Adipose tissue (tissue), 3 donors: ENCODE measurements around the gene MT1F. TPM values are rescaled to one million over a fixed set of nuclear protein-coding genes. Genes with fewer than 3 reads are reported as not detected.

Experiments
- polyA plus RNA-seq, 3 donors: library from polyadenylated mRNA; stranded (reverse); fragments of 200-250 nt; gene quantifications; one replicate each; pipeline ENCODE4 v1.2.3, GENCODE V29; 2013
- donor health status: healthy with polysubstance abuse.
- donor health status: Bipolar disorder and iron deficiency.
- donor health status: healthy.

The MT1F gene
- polyA plus RNA-seq, 3 donors, result 84.5 to 341 (median 130) TPM

Other genes with a start within 250 kb of the MT1F start
- gene AMFR, start 232.4 kb upstream of the MT1F start, polyA plus RNA-seq, result 10 to 100 TPM; 36.6 to 47.3 (median 38.0) TPM
- 10 to 100 TPM; 34.2 to 40.4 (median 34.4) TPM for gene NUDT21, start 206.6 kb upstream of the MT1F start, polyA plus RNA-seq
- 10 to 100 TPM in 1 of 3 donors, 1 to 10 TPM in 2; 7.8 to 25.7 (median 9.2) TPM for gene OGFOD1, start 206.4 kb upstream of the MT1F start, polyA plus RNA-seq
- 10 to 100 TPM; 12.8 to 38.9 (median 21.3) TPM for gene BBS2, start 137.9 kb upstream of the MT1F start, polyA plus RNA-seq
- not detected for gene MT4, start 92.9 kb upstream of the MT1F start, polyA plus RNA-seq
- 1 to 10 TPM in 2 of 3 donors, under 1 TPM in 1; 0.91 to 2.7 (median 1.8) TPM for gene MT3, start 68.4 kb upstream of the MT1F start, polyA plus RNA-seq
- 1,000 to 10,000 TPM in 2 of 3 donors, 100 to 1,000 TPM in 1; 558 to 7,150 (median 3,647) TPM for gene MT2A, start 49.4 kb upstream of the MT1F start, polyA plus RNA-seq
- 1,000 to 10,000 TPM in 2 of 3 donors, 100 to 1,000 TPM in 1; 256 to 2,506 (median 1,432) TPM for gene MT1E, start 32.2 kb upstream of the MT1F start, polyA plus RNA-seq
- 1,000 to 10,000 TPM in 1 of 3 donors, 100 to 1,000 TPM in 2; 108 to 1,265 (median 551) TPM for gene MT1M, start 25.3 kb upstream of the MT1F start, polyA plus RNA-seq
- gene MT1A, start 19.3 kb upstream of the MT1F start, polyA plus RNA-seq, result 1,000 to 10,000 TPM in 2 of 3 donors, 100 to 1,000 TPM in 1; 259 to 2,112 (median 1,254) TPM
- 1 to 10 TPM in 1 of 3 donors, not detected in 2; 9.3 TPM for gene MT1B, start 6.1 kb upstream of the MT1F start, polyA plus RNA-seq
- 1,000 to 10,000 TPM; 1,258 to 2,088 (median 1,548) TPM for gene MT1G, start 10.1 kb downstream of the MT1F start, polyA plus RNA-seq
- 10 to 100 TPM in 2 of 3 donors, 1 to 10 TPM in 1; 6.4 to 67.9 (median 60.5) TPM for gene MT1H, start 11.9 kb downstream of the MT1F start, polyA plus RNA-seq
- 1,000 to 10,000 TPM; 2,752 to 5,906 (median 2,980) TPM for gene MT1X, start 24.5 kb downstream of the MT1F start, polyA plus RNA-seq
- 10 to 100 TPM; 10.1 to 32.1 (median 19.8) TPM for gene NUP93, start 72.2 kb downstream of the MT1F start, polyA plus RNA-seq
- gene SLC12A3, start 207.2 kb downstream of the MT1F start, polyA plus RNA-seq, result under 1 TPM in 2 of 3 donors, not detected in 1; 0.02 to 0.06 TPM